ENCODE data around the gene ZDHHC14.
A peak's percentile ranks its signal among the peaks of the same experiment; 100 is the strongest.

The ZDHHC14 gene

GRCh38 chr6:157659536-157660271, 278.7 kb downstream of the ZDHHC14 start:
- no peak for DNase-seq (ENCODE audit: low read depth in 1 of 2, low spot score in 1 of 2)

- DNase-seq (ENCODE audit: low read depth in 1 of 2, low spot score in 1 of 2): no peak
These were observed 279.4 kb downstream of the ZDHHC14 start for GRCh38 chr6:157660414-157660813.

DNA sequence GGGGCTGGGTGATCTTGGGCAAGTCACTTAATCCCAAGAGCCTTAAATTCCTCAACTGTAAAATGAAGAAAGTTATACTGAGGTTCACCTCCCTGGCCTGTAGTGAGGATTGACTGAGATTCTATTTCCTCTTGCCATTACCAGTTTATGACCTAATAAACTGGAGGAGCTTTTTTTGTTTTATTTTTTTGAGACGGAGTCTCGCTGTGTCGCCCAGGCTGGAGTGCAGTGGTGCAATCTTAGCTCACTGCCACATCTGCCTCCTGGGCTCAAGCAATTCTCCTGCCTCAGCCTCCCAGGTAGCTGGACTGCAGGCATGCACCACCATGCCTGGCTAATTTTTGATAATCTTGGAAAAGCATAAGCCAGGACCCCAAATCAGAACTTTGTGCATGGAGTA, 280.7 kb downstream of the ZDHHC14 start:
- DNase-seq (ENCODE audit: low read depth in 1 of 2, low spot score in 1 of 2): no peak

DNA sequence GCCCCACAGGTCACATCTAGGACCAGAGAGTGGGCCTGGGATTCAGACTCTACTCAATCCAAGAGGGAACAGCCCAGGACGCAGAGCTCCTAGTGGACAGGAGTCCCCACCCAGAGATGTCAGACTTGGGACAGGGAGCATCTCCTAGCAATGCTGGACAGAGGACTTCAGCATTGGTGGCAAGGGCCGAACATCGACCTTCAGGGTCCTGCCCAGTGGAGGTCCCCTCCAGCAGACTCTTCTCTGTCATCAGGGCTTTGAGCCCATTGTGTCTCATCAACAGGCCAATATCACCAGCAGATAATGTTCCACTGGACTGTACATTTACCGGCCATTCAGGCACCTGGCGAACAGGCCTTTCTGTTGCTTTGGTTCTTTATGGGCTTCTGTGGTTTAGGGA, 282.3 kb downstream of the ZDHHC14 start:
- no peak for DNase-seq (ENCODE audit: low read depth in 1 of 2, low spot score in 1 of 2)

DNA sequence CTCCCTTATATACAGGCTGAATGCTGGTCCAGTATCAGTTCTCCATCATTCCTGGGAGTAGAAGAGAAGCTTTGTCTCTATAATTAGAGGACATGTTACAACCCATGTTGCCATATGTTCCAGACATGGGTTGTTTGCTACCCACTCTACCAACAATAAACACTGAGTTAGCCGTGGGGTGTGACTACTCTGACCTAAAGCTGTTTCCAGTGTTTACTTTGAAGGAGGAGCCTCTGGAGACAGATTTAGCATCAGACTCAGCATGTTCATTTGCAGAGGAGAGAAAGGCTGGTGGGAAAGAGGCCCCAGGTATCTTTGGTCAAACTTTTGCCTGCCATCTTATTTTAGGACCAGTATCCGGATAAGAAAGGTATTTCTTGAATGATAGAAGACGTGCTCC, 284.2 kb downstream of the ZDHHC14 start:
- DNase-seq (ENCODE audit: low read depth in 1 of 2, low spot score in 1 of 2): no peak

GRCh38 chr6:157666729-157667128, 285.7 kb downstream of the ZDHHC14 start:
- no peak for DNase-seq (ENCODE audit: low read depth in 1 of 2, low spot score in 1 of 2)

- peak in 1 of 2 donors; percentile 21 for DNase-seq (ENCODE audit: low read depth in 1 of 2, low spot score in 1 of 2)
These were observed 286.4 kb downstream of the ZDHHC14 start for GRCh38 chr6:157667211-157668008.

GRCh38 chr6:157668009-157668401, 287.0 kb downstream of the ZDHHC14 start:
- DNase-seq (ENCODE audit: low read depth in 1 of 2, low spot score in 1 of 2): no peak

DNA sequence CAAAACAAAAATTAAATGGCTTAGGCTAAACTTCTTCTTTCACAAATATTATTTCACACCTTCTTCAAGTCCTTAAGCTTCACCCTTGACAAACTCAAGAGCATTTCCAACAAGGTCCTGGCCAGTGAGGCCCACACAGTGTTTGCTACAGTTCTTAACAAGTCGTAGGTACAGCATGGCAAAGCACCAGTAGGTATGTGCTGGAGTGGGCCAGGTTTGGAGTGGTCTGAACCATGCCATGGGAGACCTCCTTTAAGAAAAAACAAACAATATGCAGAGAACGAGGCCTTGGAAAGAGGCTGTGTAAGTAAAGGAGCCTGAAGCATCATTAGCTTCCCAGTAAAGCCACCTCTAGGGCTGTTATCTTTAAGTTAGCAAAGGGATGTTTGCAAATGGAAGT, 287.7 kb downstream of the ZDHHC14 start:
- DNase-seq (ENCODE audit: low read depth in 1 of 2, low spot score in 1 of 2): no peak

DNA sequence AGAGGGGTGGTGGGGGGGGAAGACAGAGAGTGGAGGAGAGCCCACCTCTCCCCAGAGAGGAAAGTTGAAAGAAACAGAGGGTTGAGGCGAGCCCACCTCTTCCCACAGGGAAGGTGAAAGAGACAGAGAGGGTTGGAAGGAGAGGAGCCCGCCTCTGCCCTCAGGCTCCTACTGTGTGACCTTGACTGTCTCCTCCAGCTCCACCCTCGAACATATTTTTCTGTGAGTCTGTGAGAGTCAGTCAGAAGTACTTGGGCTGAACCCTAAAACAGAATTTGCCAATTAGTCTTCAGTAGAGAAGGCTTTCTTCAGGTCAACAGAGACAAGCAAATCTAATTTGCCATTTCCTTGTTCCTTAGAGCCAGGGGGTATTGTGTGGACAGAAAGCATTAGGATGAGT, 288.3 kb downstream of the ZDHHC14 start:
- DNase-seq (ENCODE audit: low read depth in 1 of 2, low spot score in 1 of 2): no peak

DNA sequence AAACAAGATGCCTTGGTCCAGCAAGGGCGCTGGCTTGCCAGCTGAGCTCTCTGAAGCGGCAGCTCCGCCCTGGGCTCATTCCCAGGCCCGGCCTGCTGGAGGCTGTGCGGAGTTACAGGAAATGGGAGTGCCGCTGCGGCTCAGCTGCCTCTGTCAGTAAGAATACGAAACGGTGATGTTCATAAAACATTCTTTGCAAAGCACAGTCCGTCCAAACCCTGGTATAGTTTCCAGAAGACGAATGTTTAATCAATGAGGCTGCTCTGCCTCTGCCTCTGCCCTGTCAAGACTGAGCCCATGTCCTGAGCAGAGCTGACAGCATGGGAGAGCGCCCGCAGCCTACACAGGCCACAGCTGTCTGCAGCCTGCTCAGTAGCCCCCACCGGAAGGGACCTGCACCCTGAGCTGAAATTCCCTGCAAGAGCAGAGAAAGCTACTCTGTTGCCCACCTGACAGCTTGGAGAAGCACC, 288.8 kb downstream of the ZDHHC14 start:
- no peak for DNase-seq (ENCODE audit: low read depth in 1 of 2, low spot score in 1 of 2)

- no peak for DNase-seq (ENCODE audit: low read depth in 1 of 2, low spot score in 1 of 2)
These were observed 289.6 kb downstream of the ZDHHC14 start for GRCh38 chr6:157670466-157671186.

DNA sequence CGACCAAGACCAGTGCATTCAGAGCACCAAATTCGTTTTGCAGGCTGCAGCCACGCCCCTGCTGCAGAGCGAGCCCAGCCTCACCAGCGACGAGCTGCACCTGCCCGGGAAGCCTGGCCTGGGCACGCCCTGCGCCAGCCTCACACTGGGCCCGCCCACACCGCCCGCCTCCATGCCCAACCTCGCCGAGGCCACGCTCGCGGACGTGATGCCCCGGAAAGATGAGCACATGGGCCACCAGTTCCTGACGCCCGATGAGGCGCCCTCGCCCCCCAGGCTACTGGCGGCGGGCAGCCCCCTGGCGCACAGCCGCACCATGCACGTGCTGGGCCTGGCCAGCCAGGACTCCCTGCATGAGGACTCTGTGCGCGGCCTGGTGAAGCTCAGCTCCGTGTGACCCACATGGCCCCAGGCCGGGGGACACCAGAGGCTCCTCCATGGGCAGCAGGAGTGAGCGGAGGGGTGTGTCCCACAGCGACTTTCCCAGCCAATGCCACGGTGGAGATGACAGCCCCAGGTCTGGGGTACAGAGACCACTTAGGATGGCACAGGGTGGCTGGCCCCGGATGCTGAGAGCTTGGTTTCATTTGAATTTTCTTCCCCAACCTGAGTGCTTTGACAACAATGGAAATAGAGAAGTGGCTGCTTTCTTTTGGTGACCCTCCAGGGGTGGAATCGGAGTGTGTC, 291.9 kb downstream of the ZDHHC14 start:
- DNase-seq (ENCODE audit: low read depth in 1 of 2, low spot score in 1 of 2): no peak

- DNase-seq (ENCODE audit: low read depth in 1 of 2, low spot score in 1 of 2): no peak
These were observed 292.6 kb downstream of the ZDHHC14 start for GRCh38 chr6:157673596-157673995.

DNA sequence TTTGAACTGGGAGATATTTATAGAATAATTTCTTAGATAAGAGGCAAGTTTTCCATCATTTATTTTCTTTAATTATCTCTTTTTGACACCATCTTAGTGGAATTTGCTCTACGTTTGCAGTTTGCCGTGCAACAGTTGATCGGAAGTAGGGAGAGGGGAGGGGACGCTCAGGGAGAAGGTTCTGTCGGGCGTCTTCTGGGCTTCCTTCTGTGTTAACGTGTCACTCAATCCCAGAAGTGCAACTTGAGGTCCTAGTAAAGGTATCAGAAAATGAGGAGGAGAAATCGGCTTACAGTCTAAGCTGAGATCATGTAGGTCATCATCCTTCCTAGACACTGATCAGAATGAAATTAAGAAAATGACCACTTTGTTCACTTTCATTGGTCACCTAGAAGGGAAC, 293.1 kb downstream of the ZDHHC14 start:
- DNase-seq (ENCODE audit: low read depth in 1 of 2, low spot score in 1 of 2): no peak

- no peak for DNase-seq (ENCODE audit: low read depth in 1 of 2, low spot score in 1 of 2)
These were observed 294.8 kb downstream of the ZDHHC14 start for GRCh38 chr6:157675831-157676230.

DNA sequence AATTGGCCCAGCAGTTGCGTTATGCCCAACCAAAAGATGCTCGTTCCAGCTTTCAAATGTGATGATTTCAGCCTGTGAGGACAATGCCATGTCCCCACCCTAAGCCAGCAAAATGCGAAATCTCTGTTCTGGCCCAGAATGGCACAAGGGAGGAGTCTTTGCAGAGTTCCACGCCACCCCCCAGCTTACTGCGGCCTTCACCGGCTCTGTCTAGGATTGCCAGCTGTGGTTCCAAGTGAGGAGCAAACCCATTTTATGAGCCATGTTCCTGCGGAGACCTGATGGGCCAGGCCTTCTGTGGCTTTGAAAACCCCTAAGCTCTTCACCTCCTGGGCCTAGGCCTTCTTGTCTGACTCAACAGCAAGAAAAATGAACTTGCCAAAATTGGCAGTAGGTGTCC, 295.3 kb downstream of the ZDHHC14 start:
- DNase-seq (ENCODE audit: low read depth in 1 of 2, low spot score in 1 of 2): no peak

DNA sequence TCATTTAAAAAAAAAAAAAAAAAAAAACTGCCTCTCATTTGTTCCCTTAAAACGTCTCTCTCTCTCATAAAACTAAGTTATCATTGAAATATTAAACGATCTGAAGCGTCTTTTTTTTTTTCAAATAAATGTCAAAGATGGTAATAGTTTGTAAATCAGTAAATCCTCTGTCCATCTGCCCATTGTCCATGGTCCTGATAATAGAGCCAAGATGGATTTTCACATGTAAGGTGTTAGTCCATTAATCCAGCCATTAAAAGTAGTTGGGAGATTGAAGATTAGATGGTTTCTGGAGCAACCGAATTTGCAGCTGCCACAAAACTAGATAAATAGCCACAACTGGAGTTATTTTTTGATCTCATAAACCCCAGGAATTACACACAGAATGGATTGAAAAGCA, 296.2 kb downstream of the ZDHHC14 start:
- DNase-seq (ENCODE audit: low read depth in 1 of 2, low spot score in 1 of 2): no peak

DNA sequence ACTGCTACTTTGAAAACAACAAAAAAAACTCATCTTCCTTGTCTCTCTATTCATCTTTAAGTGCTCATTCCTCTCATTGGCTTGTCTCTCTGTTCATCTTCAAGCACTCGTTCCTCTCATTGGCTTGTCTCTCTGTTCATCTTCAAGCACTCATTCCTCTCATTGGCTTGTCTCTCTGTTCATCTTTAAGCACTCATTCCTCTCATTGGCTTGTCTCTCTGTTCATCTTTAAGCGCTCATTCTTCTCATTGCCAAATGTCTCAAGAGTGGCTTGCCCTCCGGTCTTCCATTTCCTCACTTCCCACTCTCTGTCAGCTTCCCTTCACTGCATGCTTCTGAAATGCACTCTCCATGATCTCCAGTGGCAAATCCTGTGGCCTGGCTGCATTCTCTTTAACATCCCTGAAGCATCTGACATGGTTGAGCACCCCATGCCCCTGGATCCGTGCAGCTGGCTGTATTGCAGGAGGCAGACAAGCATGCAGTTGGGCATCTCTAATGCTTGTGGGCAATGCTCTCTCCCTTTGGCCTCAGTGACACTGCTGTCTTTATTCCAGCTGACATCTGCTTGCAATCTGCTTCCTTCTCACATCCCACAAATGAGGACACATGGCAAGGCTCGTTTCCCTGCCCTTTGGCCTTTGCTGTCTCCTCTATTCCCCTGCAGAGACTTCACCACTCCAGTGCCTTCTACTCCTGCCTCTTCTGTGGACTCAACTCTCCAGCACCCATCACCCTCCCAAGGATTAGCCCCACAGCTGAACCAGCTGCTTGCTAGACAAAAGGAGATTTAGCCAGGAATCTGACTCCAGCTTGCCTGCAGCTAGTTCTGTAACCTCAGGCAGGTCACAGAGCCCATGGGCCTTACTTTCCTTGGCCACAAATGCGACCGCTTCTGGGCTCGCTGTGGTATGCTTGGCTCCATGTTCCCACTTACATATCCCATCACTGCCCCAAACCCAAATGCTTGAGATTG, 298.9 kb downstream of the ZDHHC14 start:
- DNase-seq (ENCODE audit: low read depth in 1 of 2, low spot score in 1 of 2): no peak

DNA sequence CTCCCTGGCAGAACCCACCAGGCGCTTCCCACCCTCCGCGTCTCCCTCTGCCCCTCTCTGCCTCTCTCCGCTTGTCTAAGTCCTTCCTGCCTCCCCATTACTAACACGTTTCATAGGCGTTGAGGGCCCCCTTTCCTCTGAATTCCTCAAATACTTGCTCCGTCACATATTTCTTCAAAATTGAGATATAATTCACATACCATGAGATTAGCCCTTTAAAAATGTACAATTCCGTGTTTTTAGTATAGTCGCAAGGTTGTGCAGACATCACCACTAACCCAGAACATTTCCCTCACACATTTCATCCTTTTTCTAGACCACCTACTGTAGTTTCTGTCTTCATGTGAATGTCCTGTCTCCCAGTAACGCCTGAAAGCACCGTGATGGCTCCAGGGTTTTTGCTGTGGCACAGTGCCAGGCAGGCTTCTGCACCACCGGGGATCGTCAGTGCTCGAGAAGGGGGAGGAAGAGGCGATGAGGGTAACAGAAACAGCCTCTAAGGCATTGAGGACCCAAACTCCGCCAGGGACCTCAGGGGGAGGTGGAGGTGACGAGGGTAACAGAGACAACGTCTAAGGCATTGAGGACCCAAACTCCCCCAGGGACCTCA, 300.2 kb downstream of the ZDHHC14 start:
- DNase-seq (ENCODE audit: low read depth in 1 of 2, low spot score in 1 of 2): no peak

All from activated T-helper 1 cell treated with anti-CD3 and anti-CD28 coated beads, Interleukin-2, amount 50 U/mL, for 16 hours (primary cell).